Heart left ventricle (tissue), 13 donors: ENCODE data around the gene LRATD1.

ENCODE experiments used
- CTCF ChIP-seq, 12 donors: fragments of 200-600 bp; sonication (generic) in 4 of 12; IDR thresholded peaks; one replicate each; pipeline versions ENCODE4 v1.5.0 to v1.8.0; 2018 to 2022; ENCODE audit warnings: antibody characterized with exemption in 12 of 12, mild to moderate bottlenecking in 5 of 12
- POLR2A ChIP-seq, 2 donors: fragments of 450-650 bp; IDR thresholded peaks; one replicate each; pipeline ENCODE4 v1.6.1; 2017; ENCODE audit warnings: antibody characterized with exemption in 2 of 2, mild to moderate bottlenecking in 2 of 2, moderate library complexity in 2 of 2
- donor health status: ischemic (EF 13 %, LVEDD 7.1; RV severe dilation, severe dysfunction).
- donor health status: DM: no; HTN: yes; CAD: no.
- donor health status: DM: no; HTN: no; CAD: no.
- donor health status: ischemic (EF 25% LVEDD 6.9; RV normal size, moderate dysfunction).
- donor health status: ischemic (EF 25% LVEDD 5.7; RV mildly dilated, moderate dysfunction).
- donor health status: ischemic (EF 35%, LVEDD 5.7; RV mildly dilated, moderate dysfunction).
- donor health status: nonischemic (EF 11% LVEDD 7.7; RV severe dilation, severe dysfunction).
- donor health status: DM: yes; HTN: yes; CAD: no.
- donor health status: PGD.
- donor health status: ischemic (EF 29% LVEDD 5.4; RV normal size, mild dysfunction).
- donor health status: nonischemic (EF 23%, LVEDD 6.1; RV moderate dilation, normal function).

GRCh38 chr2:14656146-14656545 lies 23.6 kb downstream of the LRATD1 start:
- no peak for TF ChIP-seq CTCF (IDR thresholded peaks at IDR 0.05)
- TF ChIP-seq POLR2A (IDR thresholded peaks at IDR 0.05), result no peak
